MM.1S (cell line): ENCODE measurements around the gene CDHR1.
"Not testable (repeated sequence)": the region's sequence is repeated elsewhere in the genome, so short reads cannot be mapped to it uniquely, and the experiment has no call there.

Experiments used
- DNase-seq: peaks from one replicate; pipeline ENCODE4 v3.0.0-alpha.2; 2015
- H2AFZ ChIP-seq: fragments of 300-600 bp; sonication (generic); 2 replicates; pipeline ENCODE4 v1.6.0; 2016; ENCODE audit warnings: antibody characterized with exemption, low read length
- H3F3A ChIP-seq: fragments of 300-600 bp; sonication (generic); 2 replicates; pipeline ENCODE4 v1.6.1; 2016; ENCODE audit warnings: mild to moderate bottlenecking, antibody characterized with exemption, low read length, moderate library complexity, mixed read lengths; ENCODE audit not compliant: insufficient read depth
- H3K27ac ChIP-seq: fragments of 300-600 bp; sonication (generic); 2 replicates; pipeline ENCODE4 v1.5.1; 2016; ENCODE audit warnings: mild to moderate bottlenecking, low read length
- H3K27me3 ChIP-seq: fragments of 300-600 bp; sonication (generic); replicated peaks from 2 replicates; pipeline ENCODE4 v1.6.0; 2016; ENCODE audit warnings: low read length; ENCODE audit not compliant: insufficient read depth
- H3K36me3 ChIP-seq: fragments of 300-600 bp; sonication (generic); replicated peaks from 2 replicates; pipeline ENCODE4 v1.6.1; 2016; ENCODE audit warnings: mild to moderate bottlenecking, low read length, mixed read lengths; ENCODE audit not compliant: insufficient read depth
- H3K4me1 ChIP-seq: fragments of 300-600 bp; sonication (generic); 2 replicates; pipeline ENCODE4 v1.6.1; 2016; ENCODE audit warnings: low read length, mixed read lengths
- H3K4me2 ChIP-seq: fragments of 300-600 bp; sonication (generic); 2 replicates; pipeline ENCODE4 v1.6.0; 2016; ENCODE audit warnings: low read depth, low read length
- H3K4me3 ChIP-seq: fragments of 300-600 bp; sonication (generic); 2 replicates; pipeline ENCODE4 v1.5.1; 2016; ENCODE audit warnings: low read length, mixed read lengths
- H3K79me2 ChIP-seq: fragments of 300-600 bp; sonication (generic); 2 replicates; pipeline ENCODE4 v1.6.1; 2016; ENCODE audit warnings: mixed run types, low read length, mixed read lengths
- H3K9ac ChIP-seq: fragments of 300-600 bp; sonication (generic); 2 replicates; pipeline ENCODE4 v1.6.1; 2016; ENCODE audit warnings: low read length, mixed read lengths
- H3K9me2 ChIP-seq: fragments of 300-600 bp; sonication (generic); replicated peaks from 2 replicates; pipeline ENCODE4 v1.6.1; 2016; ENCODE audit warnings: mild to moderate bottlenecking, low read length, mixed read lengths; ENCODE audit not compliant: insufficient read depth
- H3K9me3 ChIP-seq: fragments of 300-600 bp; sonication (generic); replicated peaks from 2 replicates; pipeline ENCODE4 v1.6.1; 2016; ENCODE audit warnings: mild to moderate bottlenecking, low read length, mixed read lengths; ENCODE audit not compliant: insufficient read depth
- H4K20me1 ChIP-seq: fragments of 300-600 bp; sonication (generic); 2 replicates; pipeline ENCODE4 v1.6.1; 2016; ENCODE audit warnings: mild to moderate bottlenecking, low read length, moderate library complexity, mixed read lengths; ENCODE audit not compliant: insufficient read depth
- EZH2 ChIP-seq: fragments of 300-600 bp; sonication (generic); optimal IDR thresholded peaks from 2 replicates; pipeline ENCODE3; 2017; ENCODE audit warnings: low read depth, mild to moderate bottlenecking, antibody characterized with exemption, low read length, mixed read lengths
- EZH2phosphoT487 ChIP-seq: fragments of 300-600 bp; sonication (generic); IDR thresholded peaks from 2 replicates; pipeline ENCODE4 v1.6.1; 2018; ENCODE audit warnings: antibody characterized with exemption, low read length
- TF ChIP-seq, protein P1 (sequence below): fragments of 300-600 bp; sonication (generic); IDR thresholded peaks from 2 replicates; pipeline ENCODE4 v1.5.1; 2016; ENCODE audit warnings: antibody characterized with exemption, low read length, mixed read lengths

Gene CDHR1

DNA sequence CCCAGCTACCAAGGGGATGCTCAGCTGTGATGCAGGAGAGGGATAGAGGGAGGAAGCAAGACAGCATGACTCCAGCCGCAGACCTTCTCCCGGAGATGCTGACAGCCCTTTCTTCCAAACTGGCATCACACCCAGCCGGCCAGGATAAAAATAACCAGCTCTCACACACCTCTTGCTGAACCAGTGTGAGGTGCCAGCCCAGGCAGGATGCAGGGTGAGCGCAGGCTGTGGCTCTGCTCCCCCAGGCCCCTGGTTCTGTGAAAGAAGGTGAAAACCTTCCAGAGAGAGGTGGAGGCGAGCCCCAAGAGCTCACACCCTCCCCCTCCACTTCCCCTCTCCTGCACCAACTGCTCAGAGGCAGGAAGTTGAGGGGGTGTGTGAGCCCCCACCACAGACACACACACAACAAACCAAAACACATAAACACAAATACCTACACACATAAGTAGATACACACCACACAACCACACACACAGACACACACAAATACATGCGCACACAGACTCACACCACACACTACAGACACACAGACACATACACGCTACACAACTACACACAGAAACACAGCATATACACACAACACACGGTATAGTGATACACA is 16.7 kb upstream of the CDHR1 start:
- Histone ChIP-seq H3F3A (no peaks in the 10 kb centered on the region), H3K9ac (no peak overlapping the region), H3K9me2 (no peaks in the 10 kb centered on the region), H3K79me2 (no peaks in the 10 kb centered on the region), H3K27me3 (no peaks in the 10 kb centered on the region), H2AFZ (no peak overlapping the region), H3K4me1 (peaks cover 12% of the 10 kb centered on the region; the same call in 1 of the 2 replicates), H3K9me3 (no peaks in the 10 kb centered on the region), H3K36me3 (no peaks in the 10 kb centered on the region), H4K20me1 (no peaks in the 10 kb centered on the region), H3K4me3 (no peak overlapping the region), H3K4me2 (no peak overlapping the region), H3K27ac (no peak overlapping the region)
- TF ChIP-seq EZH2 (no peak), EZH2phosphoT487 (no peak)
- TF ChIP-seq, protein P1, sequence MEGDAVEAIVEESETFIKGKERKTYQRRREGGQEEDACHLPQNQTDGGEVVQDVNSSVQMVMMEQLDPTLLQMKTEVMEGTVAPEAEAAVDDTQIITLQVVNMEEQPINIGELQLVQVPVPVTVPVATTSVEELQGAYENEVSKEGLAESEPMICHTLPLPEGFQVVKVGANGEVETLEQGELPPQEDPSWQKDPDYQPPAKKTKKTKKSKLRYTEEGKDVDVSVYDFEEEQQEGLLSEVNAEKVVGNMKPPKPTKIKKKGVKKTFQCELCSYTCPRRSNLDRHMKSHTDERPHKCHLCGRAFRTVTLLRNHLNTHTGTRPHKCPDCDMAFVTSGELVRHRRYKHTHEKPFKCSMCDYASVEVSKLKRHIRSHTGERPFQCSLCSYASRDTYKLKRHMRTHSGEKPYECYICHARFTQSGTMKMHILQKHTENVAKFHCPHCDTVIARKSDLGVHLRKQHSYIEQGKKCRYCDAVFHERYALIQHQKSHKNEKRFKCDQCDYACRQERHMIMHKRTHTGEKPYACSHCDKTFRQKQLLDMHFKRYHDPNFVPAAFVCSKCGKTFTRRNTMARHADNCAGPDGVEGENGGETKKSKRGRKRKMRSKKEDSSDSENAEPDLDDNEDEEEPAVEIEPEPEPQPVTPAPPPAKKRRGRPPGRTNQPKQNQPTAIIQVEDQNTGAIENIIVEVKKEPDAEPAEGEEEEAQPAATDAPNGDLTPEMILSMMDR = no peak
- DNase-seq = no peak

DNA sequence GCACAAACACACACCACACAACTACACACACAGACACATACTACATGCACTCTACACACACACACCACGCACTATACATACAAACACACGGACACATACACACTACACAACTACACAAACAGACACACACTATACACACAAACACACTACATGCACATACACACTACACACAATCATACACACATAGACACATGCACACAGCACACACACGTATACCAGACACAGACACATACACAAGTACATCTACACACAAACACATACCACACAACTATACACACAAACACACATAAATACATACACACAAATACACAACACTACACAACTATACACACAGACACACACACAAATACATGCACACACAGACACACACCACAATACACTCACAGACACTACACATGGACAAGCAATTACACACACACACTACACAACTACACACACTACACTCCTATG is 16.2 kb upstream of the CDHR1 start:
- TF ChIP-seq, protein P1 = no peak
- TF ChIP-seq EZH2phosphoT487 (no peak), EZH2 (no peak)
- H3K79me2 ChIP-seq = no peaks in the 10 kb centered on the region
- H3K27ac ChIP-seq = no peak overlapping the region
- H3K4me1 ChIP-seq = peaks cover 6% of the 10 kb centered on the region; the same call in 1 of the 2 replicates
- H3K9me2 ChIP-seq = no peaks in the 10 kb centered on the region
- H2AFZ ChIP-seq = no peak overlapping the region
- H3K36me3 ChIP-seq = no peaks in the 10 kb centered on the region
- H3K9ac ChIP-seq = no peak overlapping the region
- no peaks in the 10 kb centered on the region for H3K27me3 ChIP-seq
- no peaks in the 10 kb centered on the region for H4K20me1 ChIP-seq
- DNase-seq = no peak
- H3F3A ChIP-seq = no peaks in the 10 kb centered on the region
- H3K9me3 ChIP-seq = no peaks in the 10 kb centered on the region
- no peak overlapping the region for H3K4me3 ChIP-seq
- H3K4me2 ChIP-seq = no peak overlapping the region

DNA sequence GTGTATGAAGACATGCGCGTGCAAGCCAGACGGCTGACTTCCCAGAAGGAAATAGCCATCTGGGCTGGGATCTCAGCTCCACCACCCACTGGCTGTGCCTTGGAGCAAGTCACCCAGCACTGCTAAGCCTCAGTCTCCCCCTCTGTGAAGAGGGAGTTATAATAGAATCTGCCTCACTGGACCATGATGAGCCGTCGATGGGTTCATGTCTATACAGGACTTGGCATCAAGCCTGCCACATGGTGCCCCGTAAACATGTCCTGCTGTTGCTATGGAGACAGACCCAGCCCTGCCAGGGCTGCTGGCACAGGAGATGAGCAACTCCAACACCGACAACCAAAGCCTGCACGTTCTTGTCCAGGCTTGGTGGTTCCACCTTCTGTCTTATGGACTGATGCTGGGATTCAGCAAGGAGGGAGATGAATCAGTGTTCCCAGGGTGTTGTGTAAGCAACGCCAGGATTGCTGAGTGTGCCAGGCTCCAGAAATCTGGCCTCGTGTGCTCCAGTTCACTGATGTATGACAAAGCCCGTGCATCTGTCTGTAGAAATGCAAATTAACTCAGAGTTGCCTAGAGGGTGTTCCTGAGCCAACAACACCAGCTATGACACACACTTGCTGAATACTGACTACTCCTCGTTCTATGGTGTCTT is 15.2 kb upstream of the CDHR1 start:
- no peak for DNase-seq
- TF ChIP-seq EZH2 = no peak
- no peak for TF ChIP-seq EZH2phosphoT487
- TF ChIP-seq, protein P1 = no peak

GRCh38 chr10:84180386-84180785 is 14.0 kb upstream of the CDHR1 start:
- not testable (repeated sequence) for H3K36me3 ChIP-seq, H3K27me3 ChIP-seq, H3K79me2 ChIP-seq, H3K9me2 ChIP-seq, H3K4me1 ChIP-seq, H2AFZ ChIP-seq, H3K9me3 ChIP-seq, H3F3A ChIP-seq, H3K4me2 ChIP-seq, DNase-seq, H4K20me1 ChIP-seq, H3K4me3 ChIP-seq, H3K9ac ChIP-seq, H3K27ac ChIP-seq

More for the DNA sequence above, 15.2 kb upstream of the CDHR1 start:
- Histone ChIP-seq H3K79me2 (no peaks in the 10 kb centered on the region), H2AFZ (no peak overlapping the region), H3K4me1 (no peaks in the 10 kb centered on the region), H3K4me3 (no peak overlapping the region), H3K27ac (no peak overlapping the region), H4K20me1 (no peaks in the 10 kb centered on the region), H3K4me2 (no peak overlapping the region), H3K9me2 (no peaks in the 10 kb centered on the region), H3K36me3 (no peaks in the 10 kb centered on the region), H3F3A (no peaks in the 10 kb centered on the region), H3K9ac (no peak overlapping the region), H3K9me3 (no peaks in the 10 kb centered on the region), H3K27me3 (no peaks in the 10 kb centered on the region)
